ENCODE data around the gene ARL8B.
"Not testable (repeated sequence)": the region's sequence is repeated elsewhere in the genome, so short reads cannot be mapped to it uniquely, and the experiment has no call there.

ARL8B gene

DNA sequence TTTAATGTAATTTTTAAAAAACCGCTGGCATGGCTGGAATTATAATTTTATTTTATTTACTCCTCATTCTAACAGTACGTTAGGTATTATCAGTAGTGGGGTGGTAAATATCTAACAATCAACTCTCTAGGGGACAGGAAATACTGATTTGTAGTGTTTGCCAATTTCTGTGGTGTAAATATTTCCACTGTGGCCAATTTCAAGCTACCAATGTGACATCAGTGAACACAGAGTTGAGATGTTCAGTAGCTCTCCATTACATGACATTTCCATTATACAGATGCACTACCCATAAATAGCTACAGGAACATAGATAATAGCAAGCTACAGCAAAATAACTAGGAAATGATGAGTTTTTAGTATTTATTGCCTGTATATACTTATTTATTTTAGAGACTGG lies 10.0 kb upstream of the ARL8B start:
- DNase-seq = no peak

DNA sequence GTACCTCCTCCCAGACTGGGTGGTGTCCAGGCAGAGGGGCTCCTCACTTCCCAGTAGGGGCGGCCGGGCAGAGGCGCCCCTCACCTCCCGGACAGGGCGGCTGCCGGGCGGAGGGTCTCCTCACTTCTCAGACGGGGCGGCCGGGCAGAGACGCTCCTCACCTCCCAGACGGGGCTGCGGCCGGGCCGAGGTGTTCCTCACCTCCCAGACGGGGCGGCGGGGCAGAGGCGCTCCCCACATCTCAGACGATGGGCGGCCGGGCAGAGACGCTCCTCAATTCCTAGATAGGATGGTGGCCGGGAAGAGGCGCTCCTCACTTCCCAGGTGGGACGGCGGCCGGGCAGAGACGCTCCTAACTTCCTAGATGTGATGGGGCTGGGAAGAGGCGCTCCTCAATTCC lies 8.4 kb upstream of the ARL8B start:
- DNase-seq = not testable (repeated sequence)

DNA sequence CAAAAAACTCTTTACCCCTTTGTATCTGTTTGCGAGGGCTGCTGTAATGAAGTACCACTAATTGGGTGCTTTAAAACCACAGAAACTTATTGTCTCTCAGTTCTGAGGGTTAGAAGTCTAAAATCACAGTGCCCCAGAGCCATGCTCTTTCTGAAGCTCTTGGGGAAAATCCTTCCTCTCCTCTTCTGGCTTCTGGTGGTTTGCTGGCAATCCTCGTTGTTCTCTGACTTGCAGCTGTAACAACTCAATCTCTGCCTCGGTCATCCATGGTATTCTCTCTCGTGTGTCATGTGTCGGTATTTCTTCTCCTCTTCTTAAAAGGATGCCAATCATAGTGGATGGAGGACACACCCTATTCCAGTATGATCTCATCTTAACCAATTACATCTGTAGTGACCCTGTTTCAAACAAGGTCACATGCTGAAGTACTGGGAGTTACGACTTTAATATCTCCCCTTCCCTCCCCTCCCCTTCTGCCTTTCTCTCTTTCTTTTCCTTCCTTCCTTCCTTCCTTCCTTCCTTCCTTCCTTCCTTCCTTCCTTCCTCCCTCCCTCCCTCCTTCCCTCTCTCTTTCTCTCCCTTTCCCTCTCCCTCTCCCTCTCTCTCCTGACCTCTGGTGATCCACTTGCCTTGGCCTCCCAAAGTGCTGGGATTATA lies 6.5 kb upstream of the ARL8B start:
- no peak for DNase-seq

DNA sequence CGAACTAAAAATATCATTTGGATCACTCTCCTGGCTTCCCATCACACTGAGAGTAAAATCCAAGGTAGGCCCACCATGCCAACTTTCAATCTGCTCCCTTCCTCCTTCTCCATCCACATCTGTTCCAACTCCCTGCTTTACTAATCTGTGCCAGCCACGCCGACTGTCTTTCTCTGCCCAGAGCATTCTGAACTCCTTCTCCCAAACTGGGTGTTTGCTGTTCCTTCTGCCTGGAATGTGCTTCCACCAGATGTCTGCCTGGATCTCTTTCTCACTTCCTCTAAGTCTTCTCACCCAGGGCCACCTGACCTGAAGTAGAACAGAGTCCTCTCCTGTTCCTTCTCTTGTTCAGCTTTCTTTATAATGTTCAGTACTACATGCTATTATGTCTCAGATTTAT lies 5.6 kb upstream of the ARL8B start:
- no peak for DNase-seq

DNA sequence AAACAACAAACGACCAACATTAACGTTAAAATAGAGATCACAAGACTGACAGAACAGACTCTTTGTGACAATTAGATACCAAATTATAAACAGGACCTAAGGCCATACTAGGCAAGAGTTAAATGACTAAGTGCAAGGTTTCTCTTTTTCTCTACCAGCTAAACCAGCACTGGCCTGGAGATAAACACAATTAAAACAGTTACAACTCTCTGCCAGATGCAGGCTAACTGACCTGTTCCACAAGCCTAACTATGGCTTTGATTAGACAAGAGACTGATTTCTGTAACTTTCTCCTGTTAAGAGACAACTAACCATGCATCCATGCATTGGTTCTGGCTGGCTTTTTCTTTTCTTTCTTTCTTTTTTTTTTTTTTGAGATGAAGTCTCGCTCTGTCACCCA lies 1.6 kb upstream of the ARL8B start:
- no peak for DNase-seq

DNA sequence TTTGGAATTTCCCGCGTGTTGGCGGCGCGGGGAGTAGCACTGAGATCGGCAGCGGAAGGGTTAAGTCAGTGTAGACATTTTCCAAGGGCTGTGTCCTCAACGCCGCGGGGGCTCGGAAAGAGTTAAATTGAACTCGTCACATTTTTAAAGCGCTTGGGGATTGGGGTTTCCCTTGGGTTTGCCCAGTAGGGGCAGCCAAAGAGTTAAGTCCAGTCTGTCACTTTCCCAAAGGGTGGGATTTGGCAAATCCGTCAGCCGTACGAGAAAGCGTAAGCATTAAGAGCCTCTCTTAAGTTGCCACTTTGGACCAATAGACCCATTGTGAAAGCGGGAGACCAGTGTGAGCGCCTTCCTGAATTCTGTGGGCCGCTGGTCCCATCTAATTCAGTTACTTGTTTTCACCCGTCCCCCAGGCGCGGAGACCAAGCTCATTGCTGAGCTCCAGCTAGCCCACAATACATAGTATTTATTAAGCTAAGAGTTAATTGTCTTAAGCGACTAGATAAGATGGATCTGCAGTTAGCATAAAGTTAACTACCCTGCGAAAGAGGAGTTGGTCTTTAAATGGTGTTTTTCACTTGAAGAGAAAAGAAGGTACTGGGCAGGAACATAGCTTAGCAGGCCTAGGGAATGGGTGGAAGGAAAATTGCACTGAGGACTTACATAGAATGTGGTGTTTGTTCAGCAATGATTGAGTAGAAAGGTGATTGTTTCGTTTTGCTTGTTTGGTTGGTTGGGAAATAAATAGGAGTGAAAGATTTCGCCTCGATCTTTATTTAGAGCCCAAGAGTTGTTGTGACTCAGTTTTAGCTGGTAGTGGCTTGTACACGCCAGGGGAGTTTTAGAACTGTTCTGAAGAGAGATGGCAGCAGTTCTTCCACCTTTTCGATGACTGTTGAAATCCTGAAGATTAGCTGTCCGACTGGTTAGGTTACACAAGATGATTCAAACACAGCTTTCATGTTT lies 932 bp downstream of the ARL8B start:
- DNase-seq = peak in 1 of 2 donors; percentile 27

DNA sequence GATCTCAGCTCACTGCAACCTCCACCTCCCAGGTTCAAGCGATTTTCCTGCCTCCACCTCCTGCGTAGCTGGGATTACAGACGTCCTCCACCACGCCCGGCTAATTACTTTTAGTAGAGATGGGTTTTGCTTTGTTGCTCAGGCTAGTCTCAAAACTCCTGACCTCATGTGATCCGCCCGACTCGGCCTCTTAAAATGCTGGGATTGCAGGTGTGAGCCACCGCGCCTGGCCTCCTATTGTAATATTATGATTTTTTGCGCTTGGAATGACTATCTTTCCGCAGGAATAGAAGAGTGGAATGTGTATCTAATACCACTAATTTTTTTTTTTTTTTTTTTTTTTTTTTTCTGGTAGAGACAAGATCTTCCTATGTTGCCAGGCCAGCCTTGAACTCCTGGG lies 1.8 kb downstream of the ARL8B start:
- DNase-seq = no peak

DNA sequence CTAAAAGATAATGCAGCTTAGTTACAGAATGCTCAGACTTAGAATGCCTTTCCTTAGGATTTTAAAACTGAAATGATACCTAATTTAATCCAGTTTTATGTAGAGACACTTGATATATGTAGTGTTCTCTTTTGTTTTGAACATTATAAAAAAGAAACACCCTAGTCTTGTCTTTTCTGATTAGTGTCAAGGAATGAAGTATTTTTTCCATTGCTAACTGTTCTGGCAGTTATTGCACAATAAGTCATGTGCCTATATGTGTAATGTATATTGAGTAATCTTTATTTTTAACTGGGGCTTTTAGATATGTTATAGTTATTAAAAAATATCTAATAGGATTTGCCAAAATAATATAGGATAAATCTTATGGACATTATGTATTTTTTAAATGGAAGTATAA lies 4.5 kb downstream of the ARL8B start:
- DNase-seq = no peak

DNA sequence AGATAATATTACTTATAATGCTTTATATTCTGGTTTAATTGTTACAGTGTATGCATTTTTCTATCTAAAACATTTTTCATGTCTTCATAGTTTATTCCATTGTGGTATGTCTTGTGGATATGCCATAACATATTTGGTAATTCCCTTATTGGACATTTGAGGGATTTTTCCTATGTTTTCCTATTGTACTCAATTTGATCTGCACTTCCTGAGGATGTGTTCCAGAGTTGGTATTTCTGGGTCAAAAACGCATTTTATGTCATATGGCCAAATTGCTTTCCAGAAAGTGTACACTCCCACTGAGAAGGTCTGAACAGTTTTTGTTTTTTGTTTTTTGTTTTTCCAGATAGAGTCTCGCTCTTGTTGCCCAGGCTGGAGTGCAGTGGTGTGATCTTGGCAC lies 6.8 kb downstream of the ARL8B start:
- no peak for DNase-seq

DNA sequence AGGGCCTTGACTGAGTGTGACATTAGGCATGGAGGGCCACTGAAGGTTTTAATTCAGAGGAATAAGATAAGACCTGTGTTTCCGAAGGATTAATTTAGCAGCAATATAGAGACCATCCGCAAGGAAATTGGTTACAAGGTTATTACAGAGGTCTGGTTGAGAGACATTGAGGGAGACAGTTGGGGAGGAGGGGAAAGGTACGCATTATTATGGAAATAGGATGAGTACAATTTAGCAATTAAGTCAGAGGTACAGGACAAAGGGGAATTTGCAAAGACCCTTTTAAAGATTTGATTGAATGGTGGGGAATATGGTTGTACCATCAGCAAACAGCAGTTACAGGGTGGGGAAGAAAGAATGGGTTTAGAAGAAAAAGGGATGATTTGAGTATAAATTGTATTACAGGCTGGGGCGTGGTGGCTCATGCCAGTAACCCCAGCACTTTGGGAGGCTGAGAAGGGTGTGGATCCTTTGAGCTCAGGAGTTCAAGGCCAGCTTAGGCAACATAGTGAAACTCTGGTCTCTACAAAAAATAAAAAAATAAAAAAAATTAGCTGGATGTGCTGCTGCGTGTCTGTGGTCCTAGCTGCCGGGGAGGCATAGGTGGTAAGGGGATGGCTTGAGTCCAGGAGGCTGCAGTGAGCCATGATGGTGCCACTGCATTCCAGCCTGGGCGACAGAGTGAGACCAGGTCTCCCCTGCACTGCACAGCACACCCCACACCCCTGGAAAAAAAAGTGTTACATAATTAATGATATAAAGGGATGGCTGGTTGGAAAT lies 11.3 kb downstream of the ARL8B start:
- DNase-seq = no peak

DNA sequence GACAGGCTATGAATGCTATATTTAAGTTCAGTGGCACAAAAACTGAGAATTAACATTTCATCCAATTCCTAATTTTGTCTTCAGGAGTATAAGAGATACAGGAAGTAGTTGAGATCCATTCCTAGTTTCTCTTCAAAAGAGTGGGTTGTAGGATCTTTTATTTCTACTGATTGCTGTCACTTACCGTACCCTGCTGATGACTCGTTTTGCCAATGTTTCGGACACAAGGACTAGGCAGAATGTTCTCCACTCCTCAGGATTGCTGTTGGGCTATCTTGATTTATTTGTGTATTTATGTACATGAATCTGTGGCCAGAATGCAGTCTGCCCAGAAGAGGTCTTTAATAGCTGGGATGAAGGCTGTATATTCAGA lies 11.9 kb downstream of the ARL8B start:
- DNase-seq = no peak

DNA sequence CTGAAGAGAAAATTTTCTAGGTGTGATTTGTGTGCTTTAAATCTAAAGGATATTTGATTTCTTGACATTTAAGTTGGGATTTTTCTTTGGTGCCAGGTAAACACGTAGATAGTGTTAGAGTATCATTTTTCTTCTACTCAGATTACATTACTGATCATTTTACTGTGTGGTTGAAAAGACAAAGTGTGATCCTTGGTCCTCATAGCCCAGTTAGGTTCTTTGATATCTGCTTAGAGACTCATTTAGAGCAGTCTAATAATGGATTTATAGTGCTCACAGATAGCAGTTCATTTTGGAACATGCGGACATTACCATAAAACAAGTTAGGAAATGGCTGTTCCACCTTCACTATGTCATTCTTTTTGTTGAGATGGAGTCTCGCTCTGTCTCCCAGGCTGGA lies 12.4 kb downstream of the ARL8B start:
- DNase-seq = no peak

DNA sequence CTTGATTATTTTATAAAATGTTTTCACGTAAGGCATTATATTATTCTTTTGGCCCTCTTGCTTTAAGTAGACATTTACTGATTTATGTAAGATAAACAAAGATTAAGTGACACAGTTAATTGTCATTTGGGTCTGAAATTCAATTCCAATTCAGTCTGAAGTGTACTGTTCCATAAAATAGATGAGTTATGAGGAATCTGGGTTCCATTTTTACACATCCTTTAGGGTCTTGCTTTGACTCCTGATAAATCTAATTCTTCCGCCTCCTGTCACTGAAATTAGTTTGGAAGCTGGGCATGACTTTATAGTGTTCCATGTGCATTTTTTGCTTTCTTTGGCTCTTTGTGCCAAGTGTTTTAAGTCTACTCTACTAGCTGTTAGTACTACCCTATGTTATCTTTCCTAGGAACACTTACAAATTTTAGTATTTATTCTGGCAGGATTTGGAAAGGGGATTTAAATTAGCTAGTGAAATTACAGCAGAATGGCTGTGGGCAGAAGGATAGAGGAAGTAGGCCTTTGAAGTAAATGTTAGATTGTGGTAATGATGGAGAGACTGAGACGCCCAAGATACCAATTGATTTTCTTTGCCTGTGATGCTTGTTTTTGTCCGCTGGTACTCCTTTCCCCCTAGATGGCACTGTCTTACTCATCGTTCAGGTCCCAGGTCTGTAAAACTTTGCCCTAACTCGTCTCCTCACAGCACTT lies 14.3 kb downstream of the ARL8B start:
- DNase-seq = peak in 1 of 2 donors; percentile 27

DNA sequence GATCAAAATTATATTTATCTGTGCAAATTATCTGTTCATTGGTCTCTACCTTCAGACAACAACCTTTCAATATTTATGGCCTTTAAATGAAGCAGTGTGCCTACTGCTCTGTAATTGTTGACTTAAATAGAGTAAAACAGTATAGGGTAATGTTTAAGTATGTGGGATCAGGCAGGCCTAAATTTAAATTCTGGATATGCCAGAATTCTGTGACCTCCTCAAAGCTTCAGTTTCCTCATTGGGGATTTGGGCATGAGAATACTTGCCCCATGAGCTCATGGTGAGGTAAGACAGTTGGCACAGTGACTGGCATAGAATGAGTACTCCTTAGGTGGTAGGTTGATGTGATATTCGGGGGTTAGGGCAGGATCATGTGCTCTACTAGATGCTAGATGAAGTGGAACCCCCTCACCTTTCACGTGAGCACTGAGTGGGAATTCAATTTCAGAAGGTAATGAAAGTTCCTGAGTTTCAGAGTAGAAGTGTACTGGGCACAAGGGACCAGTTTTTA lies 14.9 kb downstream of the ARL8B start:
- DNase-seq = no peak

DNA sequence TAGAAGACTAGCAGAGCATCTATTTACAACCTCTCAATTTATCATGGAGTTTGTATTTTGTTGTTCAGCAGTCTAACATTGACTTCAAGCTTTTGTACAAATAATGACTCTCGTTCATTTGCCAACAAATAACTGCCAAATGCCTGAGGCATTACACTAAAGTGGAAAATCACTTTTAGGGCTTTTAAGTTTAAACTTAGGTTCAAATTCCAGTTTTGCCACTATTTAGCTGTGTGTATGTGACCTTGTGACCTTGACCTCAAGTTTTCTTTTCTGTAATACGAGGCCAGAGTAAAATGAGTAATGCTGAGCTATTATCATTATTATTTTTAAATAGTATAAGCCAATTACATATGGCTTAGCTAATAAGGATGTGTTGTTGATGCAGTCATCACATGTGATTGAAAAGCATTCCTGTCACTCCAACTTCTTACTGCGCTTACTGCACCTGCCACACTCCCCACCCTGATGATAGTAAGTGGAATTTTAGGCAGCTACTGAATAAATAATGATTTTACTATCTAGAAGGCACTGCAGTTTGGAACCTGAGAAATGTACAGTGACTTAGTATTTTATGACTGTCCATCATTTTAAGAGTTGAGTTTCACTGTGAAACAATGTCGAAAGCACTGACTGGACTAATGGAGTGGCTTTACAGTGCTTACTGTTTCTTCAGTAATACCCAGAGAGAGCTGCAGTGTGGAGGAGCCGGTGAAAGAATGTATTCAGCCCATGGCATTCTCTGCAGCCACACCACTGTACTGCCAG lies 16.3 kb downstream of the ARL8B start:
- no peak for DNase-seq

DNA sequence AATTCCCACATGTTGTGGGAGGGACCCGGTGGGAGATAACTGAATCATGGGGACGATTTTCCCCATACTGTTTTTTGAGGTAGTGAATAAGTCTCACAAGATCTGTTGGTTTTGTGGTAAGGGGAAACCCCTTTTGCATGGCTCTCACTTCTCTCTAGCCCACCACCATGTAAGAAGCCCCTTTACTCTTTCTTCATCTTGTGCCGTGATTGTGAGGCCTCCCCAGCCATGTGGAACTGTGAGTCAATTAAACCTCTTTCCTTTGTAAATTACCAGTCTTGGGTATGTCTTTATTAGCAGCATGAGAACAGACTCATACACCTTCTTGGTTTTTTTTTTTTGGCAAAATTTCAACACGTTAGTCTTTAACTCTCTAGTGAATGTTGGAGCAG lies 18.1 kb downstream of the ARL8B start:
- no peak for DNase-seq

DNA sequence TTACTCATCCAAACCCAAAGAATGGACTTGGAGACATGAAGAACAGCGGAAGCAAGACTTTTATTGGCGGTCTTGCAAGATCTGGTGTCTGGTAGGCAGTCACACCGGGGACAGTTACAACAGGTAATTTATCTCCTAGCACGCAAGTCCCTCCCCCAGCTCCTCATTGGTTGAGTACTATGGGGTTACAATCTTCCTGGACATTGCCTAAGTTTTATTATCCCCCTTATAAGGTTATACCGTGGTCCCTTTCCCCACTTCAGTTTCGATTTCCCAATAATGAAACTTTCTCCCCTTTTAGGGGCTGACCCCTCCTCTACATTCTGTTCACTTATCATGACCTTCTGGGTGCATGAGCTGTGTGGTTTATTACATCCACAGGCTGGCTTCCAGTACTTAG lies 18.7 kb downstream of the ARL8B start:
- no peak for DNase-seq

DNA sequence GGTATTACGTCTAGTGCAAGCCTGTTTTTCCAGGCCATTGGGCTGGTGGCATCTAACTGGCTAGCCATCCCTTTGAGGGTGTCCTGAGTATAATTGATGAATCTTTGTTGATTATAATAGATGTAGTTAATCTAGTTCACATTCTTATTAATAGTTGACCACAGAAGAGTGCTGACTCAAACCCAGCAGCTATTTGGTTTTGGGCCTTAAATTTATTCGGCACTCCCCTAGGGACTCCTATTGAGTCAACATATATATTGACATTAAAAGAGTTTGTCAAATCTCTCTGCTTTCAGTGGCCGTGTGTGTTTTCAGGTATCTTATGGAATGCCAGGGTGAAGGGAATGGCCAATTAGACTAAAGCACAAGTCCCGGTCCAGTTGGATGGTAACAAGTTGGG lies 19.7 kb downstream of the ARL8B start:
- no peak for DNase-seq

DNA sequence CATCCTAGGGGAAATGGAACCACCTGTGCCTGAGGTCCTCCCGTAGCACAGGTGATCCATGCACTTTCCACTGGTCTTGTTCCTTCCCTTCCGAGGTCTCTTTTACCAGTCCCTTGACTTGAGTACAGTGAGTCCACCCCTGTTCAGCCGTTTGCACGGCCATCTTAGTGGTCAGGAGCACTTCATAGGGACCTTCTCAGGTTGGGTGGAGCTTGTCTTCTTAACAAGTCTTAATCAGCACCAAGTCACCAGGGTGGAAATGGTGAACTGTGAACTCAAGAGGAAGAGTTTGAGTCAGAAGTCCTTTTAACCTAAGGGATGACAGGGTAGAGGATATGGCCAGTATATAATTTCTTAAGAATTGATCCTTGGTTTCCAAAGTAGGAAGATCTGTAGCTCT lies 21.4 kb downstream of the ARL8B start:
- no peak for DNase-seq

DNA sequence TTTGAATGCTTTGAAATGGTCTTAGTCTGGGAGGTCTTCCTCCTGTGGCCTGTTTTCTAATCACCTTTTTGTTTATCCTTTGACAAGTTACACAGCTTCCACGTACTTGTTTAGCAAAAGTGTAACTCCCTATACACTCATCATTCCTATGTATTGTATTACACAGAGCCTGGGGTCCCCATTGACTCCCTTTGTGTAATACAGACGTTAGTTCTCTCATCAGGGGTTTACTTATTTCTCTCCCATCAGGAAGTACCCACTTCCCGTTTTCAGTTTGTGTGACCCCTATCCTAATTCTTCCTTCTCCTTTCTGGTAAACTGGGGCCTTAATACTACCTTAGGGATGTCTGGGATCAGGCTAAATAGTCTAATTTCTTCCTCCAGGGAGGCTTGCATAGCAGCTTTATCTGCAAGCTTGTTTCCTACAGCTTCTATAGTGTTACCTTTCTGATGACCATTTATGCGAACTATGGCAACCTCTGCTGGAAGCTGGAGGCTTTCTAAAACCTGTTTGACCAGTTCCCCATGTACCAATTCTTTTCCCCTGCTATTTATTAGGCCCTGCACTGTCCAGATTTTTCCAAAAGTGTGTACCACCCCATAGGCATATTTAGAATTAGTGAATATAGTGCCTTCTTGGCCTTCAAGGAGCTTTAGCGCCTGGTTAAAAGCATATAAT lies 22.4 kb downstream of the ARL8B start:
- no peak for DNase-seq

DNA sequence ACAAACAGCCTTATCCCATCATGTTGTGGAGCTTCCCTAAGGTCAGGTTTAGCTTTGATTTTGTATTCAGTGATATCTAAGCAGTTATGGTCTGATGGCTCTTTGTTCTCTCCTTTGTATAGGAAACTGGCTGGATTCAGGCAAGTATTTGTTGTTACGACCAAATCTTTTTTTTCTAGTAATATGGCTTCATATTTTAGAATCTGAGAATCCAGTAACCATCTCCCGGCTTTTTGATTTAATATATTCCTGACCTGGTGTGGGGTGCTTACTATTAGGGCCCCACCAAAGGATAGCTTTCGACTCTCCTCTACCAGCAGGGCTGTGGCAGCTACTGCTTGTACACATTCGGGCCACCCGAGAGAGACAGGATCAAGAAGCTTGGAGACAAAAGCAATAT lies 23.0 kb downstream of the ARL8B start:
- no peak for DNase-seq
